ENCODE data around the gene CD2BP2.

GRCh38 chr16:30372725-30373124 lies 17.6 kb upstream of the CD2BP2 start:
- no peak for TF ChIP-seq JUND (IDR thresholded peaks at IDR 0.05)
- no peak for TF ChIP-seq FOSL2 (IDR thresholded peaks at IDR 0.05; ENCODE audit: borderline replicate concordance, low read depth)
- TF ChIP-seq EP300 (IDR thresholded peaks at IDR 0.05; ENCODE audit: borderline replicate concordance in 1 of 2, low read depth in 1 of 2, low read length in 1 of 2) = no peak

All from SK-N-SH (cell line).